BJ (cell line): ENCODE results near the gene KCTD7. TPM values are rescaled to one million over a fixed set of nuclear protein-coding genes. Genes with fewer than 3 reads are reported as not detected.
"Not testable (repeated sequence)": the region's sequence is repeated elsewhere in the genome, so short reads cannot be mapped to it uniquely, and the experiment has no call there.

ENCODE experiments used
- CTCF ChIA-PET: fragments of 350-600 bp; formaldehyde crosslinking; extraction: SDS; loops from one replicate; lab custom pipeline; 2021; ENCODE audit warnings: antibody characterized with exemption, inconsistent platforms; lab: Yijun Ruan, JAX
- POLR2A ChIA-PET: fragments of 300-600 bp; sonication (Branson Sonifier 250); formaldehyde crosslinking; extraction: SDS; loops from one replicate; lab custom pipeline; 2021; ENCODE audit warnings: antibody characterized with exemption; lab: Charles Lee
- DNase-seq: peaks from one replicate; pipeline ENCODE4 v3.0.0-alpha.2; 2011; ENCODE audit warnings: low read depth
- H3K27me3 ChIP-seq: 2 replicates; pipeline ENCODE4 v1.6.0; 2011; ENCODE audit warnings: low read length; ENCODE audit not compliant: control insufficient read depth, insufficient read depth
- H3K36me3 ChIP-seq: 2 replicates; pipeline ENCODE4 v1.5.1; 2011; ENCODE audit warnings: low read length; ENCODE audit not compliant: control insufficient read depth, insufficient read depth
- H3K4me3 ChIP-seq: 2 replicates; pipeline ENCODE4 v1.5.1; 2011; ENCODE audit warnings: low read depth, mild to moderate bottlenecking, control low read depth, low read length
- polyA plus RNA-seq: library from polyadenylated mRNA; depleted of rRNA; stranded (reverse); fragments of >200 nt; gene quantifications from 2 replicates; pipeline ENCODE4 v1.2.3, GENCODE V29; 2011
- TF ChIP-seq, protein P1 (sequence below): IDR thresholded peaks from 2 replicates; pipeline ENCODE4 v1.5.1; 2011; ENCODE audit warnings: low read depth, mild to moderate bottlenecking, control low read depth, inconsistent platforms, low read length, moderate library complexity; ENCODE audit not compliant: insufficient read depth

The KCTD7 gene
- polyA plus RNA-seq, 1 experiment = 21.0 TPM

DNA sequence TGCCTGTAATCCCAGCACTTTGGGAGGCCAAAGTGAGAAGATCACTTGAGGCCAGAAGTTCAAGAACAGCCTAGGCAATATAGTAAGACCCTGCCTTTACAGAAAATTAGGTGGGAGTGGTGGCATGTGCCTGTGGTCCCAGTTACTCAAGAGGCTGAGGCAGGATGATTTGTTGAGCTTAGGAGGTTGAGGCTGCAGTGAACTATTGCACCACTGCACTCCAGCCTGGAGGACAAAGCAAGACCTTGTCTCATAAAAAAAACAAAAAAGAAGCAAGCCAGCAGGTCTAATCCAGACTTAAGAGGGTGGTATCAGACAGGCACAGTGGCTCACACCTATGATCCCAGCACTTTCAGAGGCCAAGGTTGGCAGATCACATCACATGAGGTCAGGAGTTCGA, 24.5 kb upstream of the KCTD7 start:
- CTCF ChIA-PET = interaction anchor here (0.7 kb wide), 1 partner anchor 12 kb away, joined by 3 read pairs; no protein-coding TSS in a partner anchor

DNA sequence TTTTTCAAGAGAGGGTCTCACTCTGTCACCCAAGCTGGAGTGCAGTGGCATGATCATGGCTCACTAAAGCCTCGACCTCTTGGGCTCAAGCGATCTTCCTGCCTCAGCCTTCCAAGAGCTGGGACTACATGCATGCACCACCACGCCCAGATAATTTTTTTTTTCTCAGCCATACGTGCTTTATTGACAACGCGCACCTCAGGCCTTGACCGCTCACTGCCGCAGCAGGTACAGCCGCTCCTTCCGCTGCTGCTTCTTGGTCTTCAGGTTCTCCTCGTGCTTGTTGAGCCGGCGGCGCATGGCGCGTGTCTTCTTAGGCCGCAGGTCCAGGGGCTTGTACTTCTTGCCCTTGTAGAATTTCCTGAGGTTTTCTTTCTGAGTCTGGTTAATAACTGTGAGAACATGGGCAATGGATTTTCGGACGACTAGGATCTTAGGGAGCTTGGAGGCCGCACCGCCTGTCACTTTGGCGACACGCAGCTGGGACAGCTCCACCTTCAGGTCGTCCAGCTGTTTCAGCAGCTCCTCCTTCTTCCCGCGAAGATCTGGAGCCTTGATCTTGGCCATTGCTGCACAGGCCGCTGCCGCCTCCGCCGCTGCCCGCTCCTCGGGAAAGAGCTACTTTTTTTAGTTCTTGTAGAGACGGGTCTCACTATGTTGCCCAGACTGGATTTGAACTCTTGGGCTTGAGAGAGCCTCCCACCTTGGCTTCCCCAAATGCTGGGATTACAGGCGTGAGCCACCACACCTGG, 22.0 kb upstream of the KCTD7 start:
- POLR2A ChIA-PET = interaction anchor here (0.7 kb wide), 1 partner anchor 13 kb away, joined by 3 read pairs; no protein-coding TSS in a partner anchor
- not testable (repeated sequence) for H3K27me3 ChIP-seq, H3K4me3 ChIP-seq, DNase-seq, H3K36me3 ChIP-seq
- CTCF ChIA-PET = interaction anchor here (0.6 kb wide), 1 partner anchor 140 kb away, joined by 3 read pairs; no protein-coding TSS in a partner anchor

More for the DNA sequence above, 24.5 kb upstream of the KCTD7 start:
- H3K4me3 ChIP-seq = no peak overlapping the region
- no peaks in the 10 kb centered on the region for H3K27me3 ChIP-seq
- POLR2A ChIA-PET = no interaction called here
- DNase-seq = no peak
- H3K36me3 ChIP-seq = no peaks in the 10 kb centered on the region
- TF ChIP-seq, protein P1, sequence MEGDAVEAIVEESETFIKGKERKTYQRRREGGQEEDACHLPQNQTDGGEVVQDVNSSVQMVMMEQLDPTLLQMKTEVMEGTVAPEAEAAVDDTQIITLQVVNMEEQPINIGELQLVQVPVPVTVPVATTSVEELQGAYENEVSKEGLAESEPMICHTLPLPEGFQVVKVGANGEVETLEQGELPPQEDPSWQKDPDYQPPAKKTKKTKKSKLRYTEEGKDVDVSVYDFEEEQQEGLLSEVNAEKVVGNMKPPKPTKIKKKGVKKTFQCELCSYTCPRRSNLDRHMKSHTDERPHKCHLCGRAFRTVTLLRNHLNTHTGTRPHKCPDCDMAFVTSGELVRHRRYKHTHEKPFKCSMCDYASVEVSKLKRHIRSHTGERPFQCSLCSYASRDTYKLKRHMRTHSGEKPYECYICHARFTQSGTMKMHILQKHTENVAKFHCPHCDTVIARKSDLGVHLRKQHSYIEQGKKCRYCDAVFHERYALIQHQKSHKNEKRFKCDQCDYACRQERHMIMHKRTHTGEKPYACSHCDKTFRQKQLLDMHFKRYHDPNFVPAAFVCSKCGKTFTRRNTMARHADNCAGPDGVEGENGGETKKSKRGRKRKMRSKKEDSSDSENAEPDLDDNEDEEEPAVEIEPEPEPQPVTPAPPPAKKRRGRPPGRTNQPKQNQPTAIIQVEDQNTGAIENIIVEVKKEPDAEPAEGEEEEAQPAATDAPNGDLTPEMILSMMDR = no peak

DNA sequence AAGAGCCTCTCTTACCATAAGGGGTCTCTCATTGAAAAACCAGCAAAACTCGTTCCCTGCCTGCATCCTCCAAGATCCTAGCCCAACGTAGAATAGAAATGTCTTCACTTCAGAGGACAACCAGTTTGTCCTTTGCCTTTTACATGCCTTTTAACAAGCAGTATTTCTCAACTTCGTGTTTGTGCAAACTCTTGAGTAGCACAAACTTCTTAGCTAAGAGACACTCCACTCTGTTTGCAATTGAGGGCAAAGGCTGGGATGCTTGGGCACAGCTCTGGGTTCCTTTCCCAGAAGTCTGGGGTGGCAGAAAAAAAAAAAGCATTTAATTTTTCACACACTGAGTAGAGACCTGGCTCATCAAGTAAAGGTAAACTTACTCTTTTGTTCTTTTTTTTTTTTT, 19.5 kb upstream of the KCTD7 start:
- ChIA-PET CTCF (no interaction called here), POLR2A (no interaction called here)
- Histone ChIP-seq H3K4me3 (no peak overlapping the region), H3K36me3 (no peaks in the 10 kb centered on the region), H3K27me3 (no peaks in the 10 kb centered on the region)
- TF ChIP-seq, protein P1 = no peak
- no peak for DNase-seq

DNA sequence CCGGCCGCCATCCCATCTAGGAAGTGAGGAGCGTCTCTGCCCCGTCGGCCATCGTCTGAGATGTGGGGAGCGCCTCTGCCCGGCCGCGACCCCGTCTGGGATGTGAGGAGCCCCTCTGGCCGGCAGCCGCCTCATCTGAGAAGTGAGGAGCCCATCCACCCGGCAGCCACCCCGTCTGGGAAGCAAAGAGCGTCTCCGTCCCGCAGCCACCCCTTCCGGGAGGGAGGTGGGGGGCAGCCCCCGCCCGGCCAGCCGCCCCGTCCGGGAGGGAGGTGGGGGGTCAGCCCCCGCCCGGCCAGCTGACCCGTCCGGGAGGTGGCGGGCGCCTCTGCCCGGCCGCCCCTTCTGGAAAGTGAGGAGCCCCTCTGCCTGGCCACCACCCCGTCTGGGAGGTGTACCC, 14.1 kb upstream of the KCTD7 start:
- H3K36me3 ChIP-seq, CTCF ChIA-PET, H3K4me3 ChIP-seq, DNase-seq, H3K27me3 ChIP-seq, POLR2A ChIA-PET: not testable (repeated sequence)

DNA sequence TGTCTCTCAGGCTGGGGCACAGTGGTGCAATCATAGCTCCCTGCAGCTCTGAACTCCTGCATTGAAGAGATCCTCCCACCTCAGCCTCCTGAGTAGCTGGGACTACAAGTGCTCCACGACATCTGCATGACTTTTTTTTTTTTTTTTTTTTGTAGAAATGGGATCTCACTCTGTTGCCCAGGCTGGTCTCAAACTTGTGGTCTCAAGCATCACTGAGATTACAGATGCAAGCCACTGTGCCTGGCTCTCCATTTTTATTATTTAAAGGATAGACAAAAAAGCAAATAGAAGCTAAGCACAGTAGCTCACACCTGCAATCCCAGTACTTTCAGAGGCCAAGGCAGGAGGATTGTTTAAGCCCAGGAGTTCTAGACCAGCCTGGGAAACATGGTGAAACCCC, 13.0 kb upstream of the KCTD7 start:
- TF ChIP-seq, protein P1 = no peak
- DNase-seq = no peak
- H3K36me3 ChIP-seq = no peaks in the 10 kb centered on the region
- no peaks in the 10 kb centered on the region for H3K27me3 ChIP-seq
- H3K4me3 ChIP-seq = no peak overlapping the region
- ChIA-PET CTCF (interaction anchor here (1.0 to 1.1 kb wide), 2 partner anchors 11 to 57 kb away, joined by 3 read pairs; no protein-coding TSS in a partner anchor), POLR2A (no interaction called here)

DNA sequence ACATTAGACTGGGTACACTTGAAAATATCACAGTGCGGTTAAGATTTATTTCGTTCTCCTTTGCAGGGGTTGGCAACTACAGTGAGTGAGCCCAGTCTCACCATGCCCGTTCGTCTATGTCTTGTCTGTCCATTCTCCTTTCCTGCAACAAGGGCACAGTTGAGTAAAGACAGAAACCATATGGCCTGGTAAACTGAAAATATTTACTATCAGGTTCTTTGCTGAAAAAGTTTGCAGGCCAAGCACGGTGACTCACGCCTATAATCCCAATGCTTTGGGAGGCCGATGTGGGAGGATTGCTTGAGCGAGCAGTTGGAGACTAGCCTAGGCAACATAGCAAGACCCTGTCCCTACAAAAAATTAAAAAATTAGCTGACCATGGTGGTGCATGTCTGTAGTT, 11.4 kb upstream of the KCTD7 start:
- POLR2A ChIA-PET = no interaction called here
- Histone ChIP-seq H3K4me3 (no peak overlapping the region), H3K36me3 (no peaks in the 10 kb centered on the region), H3K27me3 (no peaks in the 10 kb centered on the region)
- CTCF ChIA-PET = interaction anchor here (1.3 kb wide), 1 partner anchor 19 kb away, joined by 5 read pairs; no protein-coding TSS in a partner anchor
- TF ChIP-seq, protein P1 = no peak
- no peak for DNase-seq

DNA sequence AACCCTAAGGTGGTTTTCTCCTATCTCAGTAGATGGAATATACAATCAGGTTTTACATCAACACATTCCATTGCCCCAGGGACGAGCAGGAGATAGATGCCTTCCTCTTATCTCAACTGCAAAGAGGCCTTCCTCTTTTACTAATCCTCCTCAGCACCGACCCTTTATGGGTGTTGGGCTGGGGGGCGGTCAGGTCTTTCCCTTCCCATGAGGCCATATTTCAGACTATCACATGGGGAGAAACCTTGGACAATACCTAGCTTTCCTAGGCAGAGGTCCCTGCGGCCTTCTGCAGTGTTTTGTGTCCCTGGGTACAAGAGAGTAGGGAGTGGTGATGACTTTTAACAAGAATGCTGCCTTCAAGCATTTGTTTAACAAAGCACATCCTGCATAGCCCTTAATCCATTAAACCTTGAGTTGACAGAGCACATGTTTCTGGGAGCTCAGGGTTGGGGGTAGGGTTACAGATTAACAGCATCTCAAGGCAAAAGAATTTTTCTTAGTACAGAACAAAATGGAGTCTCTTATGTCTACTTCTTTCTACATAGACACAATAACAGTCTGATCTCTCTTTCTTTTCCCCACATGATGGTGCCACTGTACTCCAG, 9.2 kb upstream of the KCTD7 start:
- DNase-seq, CTCF ChIA-PET, H3K4me3 ChIP-seq, H3K36me3 ChIP-seq, POLR2A ChIA-PET, H3K27me3 ChIP-seq: not testable (repeated sequence)
